Measurements from ENCODE around the gene SMG5. TPM values are rescaled to one million over a fixed set of nuclear protein-coding genes. Genes with fewer than 3 reads are reported as not detected.

SMG5 gene
- total RNA-seq, 1 experiment from 2014 or later = 103 TPM

DNA sequence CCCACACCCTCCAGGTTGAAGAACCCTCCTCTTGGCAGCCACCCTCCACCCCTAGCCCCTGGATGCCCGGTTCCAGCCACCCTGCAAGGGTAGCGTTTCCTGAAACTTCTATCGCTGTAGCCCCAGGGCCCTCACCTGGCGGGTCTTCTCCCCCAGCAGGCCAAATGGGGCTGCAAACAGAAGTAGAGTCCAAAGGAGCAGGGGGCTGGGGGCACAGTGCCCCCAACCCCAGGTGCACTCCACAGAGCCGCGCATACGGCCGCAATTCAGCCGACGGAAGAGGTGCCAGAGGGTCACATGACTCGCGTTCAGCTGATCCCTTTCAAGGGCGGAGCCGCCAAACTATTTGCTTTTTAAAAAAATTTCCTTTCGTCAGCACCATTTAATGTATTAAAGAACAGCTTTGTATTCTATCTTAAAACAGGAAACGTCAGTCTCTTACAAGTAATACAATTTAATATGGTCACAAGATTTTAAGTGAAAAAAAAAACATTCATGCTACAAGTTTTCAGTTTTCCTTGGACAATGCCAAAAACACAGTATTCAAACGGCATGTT is 12.8 kb upstream of the SMG5 start, which contains the start of gene GLMP:
Gene GLMP, minus strand, starts transcription at position 289 of the 557 bp plus-strand sequence. Its CDS starts 34 bp downstream, at position 255.
- no peak within 1 kb of the TSS; the same call in 1 of the 2 replicates for H3K14ac ChIP-seq (ENCODE audit: insufficient read depth, low read length)
- peaks cover 2% of the 10 kb centered on the region for H3K27me3 Mint-ChIP-seq (ENCODE audit: low read depth)
- H3K36me3 Mint-ChIP-seq (ENCODE audit: insufficient read depth in 1 of 3, low read depth in 3 of 3) = peaks cover 2 to 15% (median 4%) of the 10 kb centered on the region in 3 experiments; a peak in 5 of 7 replicates
- no peak within 1 kb of the TSS for H2AK5ac ChIP-seq (ENCODE audit: insufficient read length, low read length)
- H3K18ac ChIP-seq (ENCODE audit: insufficient read length, low read depth, low read length) = no peak within 1 kb of the TSS
- peaks cover 10 to 18% of the 10 kb centered on the region in 2 experiments for H3K4me1 Mint-ChIP-seq
- H3K4ac ChIP-seq (ENCODE audit: low read depth, low read length) = no peak within 1 kb of the TSS
- DNase-seq = peak; percentile 46
- no peak within 1 kb of the TSS for H2BK5ac ChIP-seq (ENCODE audit: insufficient read length, low read length)
- H3K27ac ChIP-seq (ENCODE audit: insufficient read length, low read depth, low read length) = no peak within 1 kb of the TSS
- H4K8ac ChIP-seq (replicated peaks; ENCODE audit: insufficient read length, low read depth, low read length) = no peak within 1 kb of the TSS
- no CpG with 5 or more reads among the region's 17 CpGs for WGBS (ENCODE audit: extremely low coverage, insufficient read length, low lambda C conversion rate)
- no peaks in the 10 kb centered on the region for H3K79me1 ChIP-seq (ENCODE audit: insufficient read depth, low read depth, low read length, poor library complexity, severe bottlenecking)
- H2AFZ ChIP-seq (ENCODE audit: low read length) = peak within 1 kb of the TSS; percentile 85
- no peak within 1 kb of the TSS for H2BK15ac ChIP-seq (ENCODE audit: low read depth, low read length)
- H3K23ac ChIP-seq (ENCODE audit: insufficient read length, low read depth, low read length) = no peak within 1 kb of the TSS
- H4K91ac ChIP-seq (ENCODE audit: insufficient read length, low read depth, low read length) = no peak within 1 kb of the TSS
- no peaks in the 10 kb centered on the region for H3K27me3 ChIP-seq (ENCODE audit: insufficient read depth, low read length)
- H3K23me2 ChIP-seq (ENCODE audit: insufficient read length, low read depth, low read length, poor library complexity, severe bottlenecking) = peaks cover 8% of the 10 kb centered on the region
- H2BK12ac ChIP-seq (ENCODE audit: insufficient read length, low read depth, low read length) = no peak within 1 kb of the TSS
- no peak within 1 kb of the TSS for H3K56ac ChIP-seq (ENCODE audit: insufficient read length, low read depth, low read length)
- H2BK20ac ChIP-seq (ENCODE audit: low read depth, low read length, poor library complexity, severe bottlenecking) = no peak within 1 kb of the TSS
- H3K4me1 ChIP-seq (ENCODE audit: insufficient read depth, low read length) = no peaks in the 10 kb centered on the region; the same call in 1 of the 2 replicates
- no peak within 1 kb of the TSS for H3T11ph ChIP-seq (ENCODE audit: low read length)
- no peaks in the 10 kb centered on the region for H3K79me2 ChIP-seq (ENCODE audit: insufficient read depth, low read length)
- H4K5ac ChIP-seq (ENCODE audit: insufficient read length, low read depth, low read length) = no peak within 1 kb of the TSS
- no peaks in the 10 kb centered on the region for H3K9me3 ChIP-seq (ENCODE audit: control insufficient read depth, low read depth, low read length)
- H3K9me3 Mint-ChIP-seq = no peaks in the 10 kb centered on the region; a peak in 1 of 5 replicates
- TF ChIP-seq, protein P1, sequence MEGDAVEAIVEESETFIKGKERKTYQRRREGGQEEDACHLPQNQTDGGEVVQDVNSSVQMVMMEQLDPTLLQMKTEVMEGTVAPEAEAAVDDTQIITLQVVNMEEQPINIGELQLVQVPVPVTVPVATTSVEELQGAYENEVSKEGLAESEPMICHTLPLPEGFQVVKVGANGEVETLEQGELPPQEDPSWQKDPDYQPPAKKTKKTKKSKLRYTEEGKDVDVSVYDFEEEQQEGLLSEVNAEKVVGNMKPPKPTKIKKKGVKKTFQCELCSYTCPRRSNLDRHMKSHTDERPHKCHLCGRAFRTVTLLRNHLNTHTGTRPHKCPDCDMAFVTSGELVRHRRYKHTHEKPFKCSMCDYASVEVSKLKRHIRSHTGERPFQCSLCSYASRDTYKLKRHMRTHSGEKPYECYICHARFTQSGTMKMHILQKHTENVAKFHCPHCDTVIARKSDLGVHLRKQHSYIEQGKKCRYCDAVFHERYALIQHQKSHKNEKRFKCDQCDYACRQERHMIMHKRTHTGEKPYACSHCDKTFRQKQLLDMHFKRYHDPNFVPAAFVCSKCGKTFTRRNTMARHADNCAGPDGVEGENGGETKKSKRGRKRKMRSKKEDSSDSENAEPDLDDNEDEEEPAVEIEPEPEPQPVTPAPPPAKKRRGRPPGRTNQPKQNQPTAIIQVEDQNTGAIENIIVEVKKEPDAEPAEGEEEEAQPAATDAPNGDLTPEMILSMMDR (conservative IDR thresholded peaks at IDR 0.05) = no peak
- no peak within 1 kb of the TSS for H2BK120ac ChIP-seq (ENCODE audit: low read depth, low read length, poor library complexity, severe bottlenecking)
- H3K27ac Mint-ChIP-seq = peak within 1 kb of the TSS in 1 of 3 experiments; percentile 80; a peak in 2 of 7 replicates
- peak within 1 kb of the TSS; percentile 85 to 89 for H3K4me3 Mint-ChIP-seq
- H4K20me1 ChIP-seq (ENCODE audit: control insufficient read depth, insufficient read depth, insufficient read length) = no peaks in the 10 kb centered on the region
- H3K9ac ChIP-seq (ENCODE audit: extremely low read depth, insufficient read length, low read length) = peak within 1 kb of the TSS; percentile 60
- peak within 1 kb of the TSS; percentile 78 for H3K4me2 ChIP-seq (ENCODE audit: insufficient read depth, insufficient read length, low read length)
